GM12878 (cell line): Measurements from ENCODE around the gene GTF2H1. TPM values are rescaled to one million over a fixed set of nuclear protein-coding genes. Genes with fewer than 3 reads are reported as not detected.

Experiments
- BCL3 ChIP-seq: IDR thresholded peaks from 2 replicates; pipeline ENCODE4 v1.6.1; 2011; ENCODE audit warnings: borderline replicate concordance, low read depth, mild to moderate bottlenecking, moderate library complexity, low read length; ENCODE audit not compliant: insufficient read depth, poor library complexity, severe bottlenecking
- EED ChIP-seq: sonication (generic); IDR thresholded peaks from 2 replicates; pipeline ENCODE4 v1.6.1; 2016; ENCODE audit warnings: antibody characterized with exemption, low read depth
- HSF1 ChIP-seq: fragments of 150-350 bp; IDR thresholded peaks from 2 replicates; pipeline ENCODE4 v1.6.1; 2014; ENCODE audit warnings: mild to moderate bottlenecking, low read depth, low read length
- IRF4 ChIP-seq: IDR thresholded peaks from 2 replicates; pipeline ENCODE4 v1.6.1; 2011; ENCODE audit warnings: low read depth, low read length
- KDM1A ChIP-seq: fragments of 200-600 bp; sonication (generic); IDR thresholded peaks from 2 replicates; pipeline ENCODE4 v1.6.1; 2016; ENCODE audit warnings: borderline replicate concordance
- MAX ChIP-seq: IDR thresholded peaks from 2 replicates; pipeline ENCODE4 v1.6.1; 2012; ENCODE audit warnings: low read depth, low read length, improper control_type of control experiment
- POLR2AphosphoS5 ChIP-seq: IDR thresholded peaks from 2 replicates; pipeline ENCODE4 v1.6.1; 2011; ENCODE audit warnings: mild to moderate bottlenecking, low read length, inconsistent platforms
- POU2F2 ChIP-seq: IDR thresholded peaks from 3 replicates; pipeline ENCODE4 v1.6.1; 2011; ENCODE audit warnings: low read depth, mild to moderate bottlenecking, low read length, borderline replicate concordance
- RB1 ChIP-seq: fragments of 450-650 bp; formaldehyde crosslinking; IDR thresholded peaks from 2 replicates; pipeline ENCODE4 v1.6.1; 2017; ENCODE audit warnings: mild to moderate bottlenecking, borderline replicate concordance
- RUNX3 ChIP-seq: IDR thresholded peaks from 2 replicates; pipeline ENCODE4 v1.6.1; 2012; ENCODE audit warnings: low read length, inconsistent platforms
- SIN3A ChIP-seq: IDR thresholded peaks from 2 replicates; pipeline ENCODE4 v1.6.1; 2012; ENCODE audit warnings: low read depth, low read length, improper control_type of control experiment
- SMAD5 ChIP-seq: IDR thresholded peaks from 2 replicates; pipeline ENCODE4 v1.6.1; 2016; ENCODE audit warnings: antibody characterized with exemption, low read depth
- TBL1XR1 ChIP-seq: IDR thresholded peaks from 2 replicates; pipeline ENCODE4 v1.6.1; 2012; ENCODE audit warnings: low read depth, low read length, improper control_type of control experiment
- TCF3 ChIP-seq: IDR thresholded peaks from 2 replicates; pipeline ENCODE4 v1.6.1; 2012; ENCODE audit warnings: low read depth, mild to moderate bottlenecking, low read length, borderline replicate concordance; ENCODE audit not compliant: insufficient read depth
- ZBTB4 ChIP-seq: fragments of 450-650 bp; formaldehyde crosslinking; IDR thresholded peaks from 2 replicates; pipeline ENCODE4 v1.4.0; 2022; ENCODE audit warnings: mild to moderate bottlenecking, moderate library complexity
- ZNF207 ChIP-seq: fragments of 450-650 bp; IDR thresholded peaks from 2 replicates; pipeline ENCODE4 v1.6.1; 2014; ENCODE audit warnings: antibody characterized with exemption, mild to moderate bottlenecking, borderline replicate concordance
- ZNF384 ChIP-seq: IDR thresholded peaks from 2 replicates; pipeline ENCODE4 v1.6.1; 2012; ENCODE audit warnings: low read depth, mild to moderate bottlenecking, low read length, improper control_type of control experiment, borderline replicate concordance
- ZNF592 ChIP-seq: fragments of 450-650 bp; IDR thresholded peaks from 2 replicates; pipeline ENCODE4 v1.6.1; 2017; ENCODE audit warnings: mild to moderate bottlenecking, moderate library complexity
- polyA plus RNA-seq, 11 experiments: library from polyadenylated mRNA; depleted of rRNA in 4 of 11; unstranded in 6 of 11; stranded (reverse) in 5 of 11; fragments of >200 nt; fragmentation: Nextera tagmentation in 4 of 11; fragmentation: Illumina TruSeq in 1 of 11; extraction: Ambion mirVana in 4 of 11; extraction: Trizol in 1 of 11; gene quantifications; 1 replicate in 1 of 11; 2 replicates in 10 of 11; pipeline versions ENCODE4 v1.2.1 to v1.2.3, GENCODE V29; 2011 to 2016; ENCODE audit warnings: inconsistent platforms in 2 of 11, missing spikeins in 2 of 11, low read depth in 1 of 11
- total RNA-seq, 4 experiments: library from RNA; depleted of rRNA in 3 of 4; stranded (reverse); fragments of >200 nt in 3 of 4; fragmentation: Illumina TruSeq in 1 of 4; extraction: Trizol in 1 of 4; gene quantifications; 2 replicates each; pipeline versions ENCODE4 v1.2.1 to v1.2.3, GENCODE V29; 2013 to 2021

GTF2H1 gene
- total and polyA plus RNA-seq, 10 of the 15 experiments (the other 5 are each of a cell fraction or from before 2014, with no cell fraction given): 36.7 to 68.8 (median 46.6) TPM

- peak; percentile 82 for TF ChIP-seq RUNX3
- TF ChIP-seq ZNF207: peak; percentile 99
- peak; percentile 98 for TF ChIP-seq MAX
- TF ChIP-seq RB1: peak; percentile 99; the same call in 1 of the 2 replicates
- peak; percentile 6; the same call in 1 of the 2 replicates for TF ChIP-seq ZNF384
- TF ChIP-seq ZNF592: no peak
- no peak for TF ChIP-seq BCL3
- TF ChIP-seq ZBTB4 (CRISPR knock-in tag): peak; percentile 65
- no peak for TF ChIP-seq KDM1A
- TF ChIP-seq TCF3: 0 out of 2 replicates have a peak, but pooled peaks have one; percentile 47
- TF ChIP-seq SIN3A: peak; percentile 81
- peak; percentile 55; the same call in 1 of the 2 replicates for TF ChIP-seq EED
- TF ChIP-seq POU2F2: peak; percentile 91
- TF ChIP-seq IRF4: peak; percentile 71
- peak; percentile 87 for TF ChIP-seq SMAD5
- TF ChIP-seq POLR2AphosphoS5: peak; percentile 99
- peak; percentile 22; the same call in 1 of the 2 replicates for TF ChIP-seq TBL1XR1
- TF ChIP-seq HSF1: 0 out of 2 replicates have a peak, but pooled peaks have one; percentile 7
These were observed at the start of gene GTF2H1, which contains the start of gene HPS5 (continued) for GRCh38 chr11:18321969-18322711.
